IMR-90 (cell line): ENCODE measurements around the gene TCP11. TPM values are rescaled to one million over a fixed set of nuclear protein-coding genes. Genes with fewer than 3 reads are reported as not detected.

Source experiments
- ATAC-seq: fragments of 200-7000 bp; cut with Tn5 transposase; 2 replicates; pipeline ENCODE4 v1.9.1; 2020; ENCODE audit warnings: low read depth, mild to moderate bottlenecking, moderate library complexity
- BruUV-seq: library from RNA; stranded (reverse); fragments of 400-500 nt; replicated peaks from 2 replicates; lab custom pipeline; 2021; lab: Mats Ljungman, UMichigan
- CTCF ChIA-PET: fragments of 300-600 bp; formaldehyde crosslinking; extraction: SDS; loops from one replicate; lab custom pipeline; 2021; ENCODE audit warnings: antibody characterized with exemption; lab: Yijun Ruan, JAX
- POLR2A ChIA-PET: fragments of 300-600 bp; sonication (Branson Sonifier 250); formaldehyde crosslinking; loops from one replicate; lab custom pipeline; 2022; ENCODE audit warnings: antibody characterized with exemption; ENCODE audit not compliant: unreplicated experiment; lab: Charles Lee
- DNase-seq: peaks from one replicate; pipeline ENCODE4 v3.0.0; 2013
- H2AFZ ChIP-seq: replicated peaks from 2 replicates; pipeline ENCODE3; 2013; ENCODE audit warnings: low read length, mild to moderate bottlenecking; ENCODE audit not compliant: poor library complexity
- H2AK5ac ChIP-seq: 2 replicates; pipeline ENCODE4 v1.6.1; 2013; ENCODE audit warnings: low read depth, low read length, inconsistent platforms
- H2AK9ac ChIP-seq: replicated peaks from 2 replicates; pipeline ENCODE3; 2013; ENCODE audit warnings: mild to moderate bottlenecking, low read depth, low read length, moderate library complexity; ENCODE audit not compliant: poor library complexity
- H2BK120ac ChIP-seq: 2 replicates; pipeline ENCODE4 v1.6.1; 2013; ENCODE audit warnings: low read depth, low read length, inconsistent platforms
- H2BK15ac ChIP-seq: 3 replicates; pipeline ENCODE4 v1.6.1; 2013; ENCODE audit warnings: low read depth, low read length, inconsistent platforms
- H2BK20ac ChIP-seq: 2 replicates; pipeline ENCODE4 v1.6.1; 2013; ENCODE audit warnings: low read depth, mild to moderate bottlenecking, inconsistent platforms, low read length, moderate library complexity
- H2BK5ac ChIP-seq: 2 replicates; pipeline ENCODE4 v1.6.1; 2013; ENCODE audit warnings: mild to moderate bottlenecking, low read depth, low read length, inconsistent platforms; ENCODE audit not compliant: poor library complexity, severe bottlenecking
- H3K14ac ChIP-seq: replicated peaks from 2 replicates; pipeline ENCODE4 v1.6.1; 2013; ENCODE audit warnings: low read depth, low read length, inconsistent platforms
- H3K18ac ChIP-seq: 2 replicates; pipeline ENCODE4 v1.6.1; 2013; ENCODE audit warnings: low read depth, low read length, control low read depth
- H3K23ac ChIP-seq: 2 replicates; pipeline ENCODE4 v1.6.1; 2013; ENCODE audit warnings: low read depth, low read length, inconsistent platforms
- H3K27ac ChIP-seq: 2 replicates; pipeline ENCODE4 v1.5.1; 2013; ENCODE audit warnings: mild to moderate bottlenecking, control low read depth, low read length; ENCODE audit not compliant: insufficient read depth
- H3K27me3 ChIP-seq: 2 replicates; pipeline ENCODE4 v1.6.1; 2013; ENCODE audit warnings: low read length; ENCODE audit not compliant: control insufficient read depth, insufficient read depth
- H3K36me3 ChIP-seq: 2 replicates; pipeline ENCODE4 v1.6.1; 2013; ENCODE audit warnings: low read length, mixed read lengths; ENCODE audit not compliant: control insufficient read depth, insufficient read depth
- H3K4ac ChIP-seq: 2 replicates; pipeline ENCODE4 v1.6.1; 2013; ENCODE audit warnings: low read depth, low read length, inconsistent platforms
- H3K4me1 ChIP-seq: 2 replicates; pipeline ENCODE4 v1.6.1; 2013; ENCODE audit warnings: low read length, mixed read lengths; ENCODE audit not compliant: control insufficient read depth, insufficient read depth
- H3K4me2 ChIP-seq: 2 replicates; pipeline ENCODE4 v1.6.1; 2013; ENCODE audit warnings: low read depth, mild to moderate bottlenecking, control low read depth, low read length, moderate library complexity
- H3K4me3 ChIP-seq: 2 replicates; pipeline ENCODE4 v1.5.1; 2013; ENCODE audit warnings: low read depth, mild to moderate bottlenecking, control low read depth, low read length, moderate library complexity; ENCODE audit not compliant: insufficient read depth
- H3K56ac ChIP-seq: 2 replicates; pipeline ENCODE4 v1.6.1; 2013; ENCODE audit warnings: low read length, inconsistent platforms; ENCODE audit not compliant: insufficient read depth; ENCODE audit errors: extremely low read depth
- H3K79me1 ChIP-seq, 2 experiments: 2 replicates each; pipeline ENCODE4 v1.6.1; 2013; ENCODE audit warnings: low read length in 2 of 2, inconsistent platforms in 1 of 2, low read depth in 1 of 2
- H3K9ac ChIP-seq: 2 replicates; pipeline ENCODE4 v1.6.1; 2013; ENCODE audit warnings: low read depth, low read length, control low read depth
- H3K9me1 ChIP-seq: 2 replicates; pipeline ENCODE4 v1.6.1; 2013; ENCODE audit warnings: low read length, inconsistent platforms; ENCODE audit not compliant: insufficient read depth
- H3K9me3 ChIP-seq: 2 replicates; pipeline ENCODE4 v1.6.1; 2013; ENCODE audit warnings: low read length; ENCODE audit not compliant: control insufficient read depth, insufficient read depth
- H4K20me1 ChIP-seq: 2 replicates; pipeline ENCODE4 v1.6.1; 2013; ENCODE audit warnings: low read length, inconsistent platforms; ENCODE audit not compliant: insufficient read depth
- H4K5ac ChIP-seq: 2 replicates; pipeline ENCODE4 v1.6.1; 2013; ENCODE audit warnings: mild to moderate bottlenecking, low read depth, low read length, control low read depth
- H4K8ac ChIP-seq, 2 experiments: 2 replicates each; pipeline ENCODE4 v1.6.1; 2013; ENCODE audit warnings: low read depth in 2 of 2, low read length in 2 of 2, control low read depth in 1 of 2, inconsistent platforms in 1 of 2
- H4K91ac ChIP-seq: 2 replicates; pipeline ENCODE4 v1.6.1; 2013; ENCODE audit warnings: low read depth, low read length, inconsistent platforms; ENCODE audit not compliant: insufficient read depth
- BHLHE40 ChIP-seq: fragments of 150-350 bp; IDR thresholded peaks from 2 replicates; pipeline ENCODE4 v1.6.1; 2016; ENCODE audit warnings: mild to moderate bottlenecking, low read depth, low read length
- CEBPB ChIP-seq: IDR thresholded peaks from 2 replicates; pipeline ENCODE4 v1.6.1; 2012; ENCODE audit warnings: low read depth, low read length, improper control_type of control experiment
- FOS ChIP-seq: fragments of 150-350 bp; IDR thresholded peaks from 2 replicates; pipeline ENCODE4 v1.6.1; 2016; ENCODE audit warnings: low read depth, low read length
- MAFK ChIP-seq: IDR thresholded peaks from 2 replicates; pipeline ENCODE4 v1.6.1; 2012; ENCODE audit warnings: low read depth, low read length, improper control_type of control experiment
- MAZ ChIP-seq: IDR thresholded peaks from 2 replicates; pipeline ENCODE4 v1.6.1; 2012; ENCODE audit warnings: low read depth, mild to moderate bottlenecking, low read length, improper control_type of control experiment, moderate library complexity, borderline replicate concordance
- MXI1 ChIP-seq: IDR thresholded peaks from 2 replicates; pipeline ENCODE4 v1.6.1; 2012; ENCODE audit warnings: low read depth, mild to moderate bottlenecking, low read length, moderate library complexity, borderline replicate concordance
- NFE2L2 ChIP-seq: fragments of 150-350 bp; IDR thresholded peaks from 2 replicates; pipeline ENCODE4 v1.6.1; 2016; ENCODE audit warnings: low read depth, mild to moderate bottlenecking, low read length
- POLR2A ChIP-seq: IDR thresholded peaks from 2 replicates; pipeline ENCODE4 v1.6.1; 2012; ENCODE audit warnings: mild to moderate bottlenecking, low read depth, low read length
- RAD21 ChIP-seq: IDR thresholded peaks from 2 replicates; pipeline ENCODE4 v1.6.1; 2012; ENCODE audit warnings: low read length, improper control_type of control experiment
- RCOR1 ChIP-seq: IDR thresholded peaks from 2 replicates; pipeline ENCODE4 v1.6.1; 2012; ENCODE audit warnings: mild to moderate bottlenecking, low read length, improper control_type of control experiment; ENCODE audit not compliant: insufficient replicate concordance
- RFX5 ChIP-seq: IDR thresholded peaks from 2 replicates; pipeline ENCODE4 v1.8.0; 2012; ENCODE audit warnings: low read depth, mild to moderate bottlenecking, low read length, moderate library complexity
- SMC3 ChIP-seq: fragments of 150-350 bp; IDR thresholded peaks from 2 replicates; pipeline ENCODE4 v1.6.1; 2016; ENCODE audit warnings: low read depth, mild to moderate bottlenecking, antibody characterized with exemption, low read length, moderate library complexity
- WGBS, 2 experiments: methylation state at CpG; one replicate each; pipeline versions ENCODE4 v1.1.5 to v1.1.7; 2013; ENCODE audit warnings: missing lambda C conversion rate in 2 of 2; ENCODE audit not compliant: insufficient read length in 1 of 2; ENCODE audit errors: extremely low coverage in 2 of 2; 5-methylcytosine and 5-hydroxymethylcytosine counted together
- dilution Hi-C: fragments of 300-500 bp; cut with HindIII; formaldehyde crosslinking; loops from one replicate; pipeline ENCODE4 v1.14.3; 2018; ENCODE audit warnings: low sequenced_read_pairs; ENCODE audit not compliant: unreplicated experiment
- in situ Hi-C: fragments of 300-500 bp; cut with MboI; formaldehyde crosslinking; loops from 3 replicates; pipeline ENCODE4 v1.14.3; 2019; ENCODE audit warnings: low sequenced_read_pairs, inconsistent platforms, mixed read lengths
- intact Hi-C: fragments of 100-400 bp; cut with micrococcal nuclease; formaldehyde crosslinking; loops from 2 replicates; pipeline ENCODE4 v1.10.0; 2022
- polyA plus RNA-seq, 3 experiments: library from polyadenylated mRNA; depleted of rRNA; stranded (reverse); fragments of >200 nt; gene quantifications; 2 replicates each; pipeline ENCODE4 v1.2.3, GENCODE V29; 2012; ENCODE audit warnings: low replicate concordance in 1 of 3
- total RNA-seq: library from RNA; depleted of rRNA; stranded (reverse); fragments of >200 nt; gene quantifications from 2 replicates; pipeline ENCODE4 v1.2.3, GENCODE V29; 2012
- TF ChIP-seq, protein P1 (sequence below): fragments of 150-350 bp; IDR thresholded peaks from 2 replicates; pipeline ENCODE4 v1.6.1; 2017; ENCODE audit warnings: mild to moderate bottlenecking, antibody characterized with exemption, low read length, low read depth
- TF ChIP-seq, protein P2 (sequence below): fragments of 150-350 bp; IDR thresholded peaks from 2 replicates; pipeline ENCODE4 v1.6.1; 2016; ENCODE audit warnings: low read depth, mild to moderate bottlenecking, low read length, moderate library complexity, borderline replicate concordance
- TF ChIP-seq, protein P3 (sequence below): conservative IDR thresholded peaks from 2 replicates; pipeline ENCODE4 v1.5.1; 2012; ENCODE audit warnings: mild to moderate bottlenecking, low read depth, low read length, improper control_type of control experiment

Gene TCP11
- total and polyA plus RNA-seq, 2 of the 4 experiments (the other 2 are of a cell fraction), result 0.34 to 0.36 TPM

DNA sequence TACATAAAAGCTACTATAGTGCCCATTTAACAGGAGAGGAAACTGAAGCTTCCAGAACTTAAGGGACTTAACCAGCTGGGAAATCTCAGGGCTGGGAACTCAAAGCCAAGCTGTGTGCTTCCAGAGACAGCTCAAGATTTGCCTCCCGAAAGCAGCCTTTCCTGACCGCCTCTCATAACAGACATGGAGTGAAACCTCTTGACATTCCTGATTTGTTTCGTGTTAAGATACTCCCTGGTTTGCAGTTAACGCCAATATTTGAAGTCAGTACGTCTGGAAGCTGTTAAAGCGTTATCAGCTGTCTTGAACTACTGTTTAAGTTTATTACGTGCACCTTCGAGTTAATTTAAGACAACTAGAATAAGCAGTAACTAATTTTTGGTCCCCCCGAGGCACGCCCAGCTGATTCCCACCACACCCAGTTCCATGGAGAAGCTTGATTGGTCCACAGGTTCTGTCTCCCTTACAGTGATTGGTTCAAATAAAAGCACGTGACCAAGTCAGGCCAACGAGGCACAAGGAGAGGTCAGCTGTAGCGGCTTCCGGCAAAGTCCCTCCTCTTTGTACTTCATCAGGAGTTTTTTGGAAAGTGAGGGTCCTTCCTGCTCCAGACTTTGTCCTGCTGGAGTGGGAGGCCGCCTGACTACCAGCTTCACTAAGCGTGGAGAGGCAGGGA is 8.9 kb upstream of the TCP11 start:
- H3K9me3 ChIP-seq, result no peaks in the 10 kb centered on the region
- no peak overlapping the region for H2AFZ ChIP-seq
- no peak overlapping the region for H4K5ac ChIP-seq
- H4K20me1 ChIP-seq, result no peaks in the 10 kb centered on the region
- H4K8ac ChIP-seq, result peak overlapping the region in 1 of 2 experiments; percentile 36; a peak in 2 of 4 replicates
- H2AK5ac ChIP-seq, result peak overlapping the region; percentile 20
- dilution Hi-C loops (no loop called here), in situ Hi-C loops (loop anchor here (5.0 to 25.0 kb wide), 3 partner anchors 52 to 988 kb away; no protein-coding TSS in a partner anchor), intact Hi-C loops (loop anchor here (10.0 kb wide), 1 partner anchor 305 kb away; the partner anchor contains the start of gene FANCE)
- peak overlapping the region; percentile 29 for H4K91ac ChIP-seq
- ChIA-PET CTCF (interaction anchor here (1.2 to 1.3 kb wide), 2 partner anchors 10 to 91 kb away, joined by 4 read pairs; no protein-coding TSS in a partner anchor), POLR2A (no interaction called here)
- ATAC-seq (no peak), DNase-seq (no peak)
- 93% methylated on average over 15 of the region's 16 CpGs; no CpG with 5 or more reads in 1 of the 2 experiments for WGBS, 2 experiments
- no peaks in the 10 kb centered on the region for H3K36me3 ChIP-seq
- peaks cover 20% of the 10 kb centered on the region for H3K4me1 ChIP-seq
- peak overlapping the region; percentile 56 for H2BK120ac ChIP-seq
- H3K4me2 ChIP-seq, result no peak overlapping the region
- no peaks in the 10 kb centered on the region for H3K27me3 ChIP-seq
- BruUV-seq, result no TSS peak
- H2BK15ac ChIP-seq, result peak overlapping the region; percentile 90; the same call in 2 of the 3 replicates
- H3K23ac ChIP-seq, result no peak overlapping the region
- peak overlapping the region; percentile 73 for H2BK20ac ChIP-seq
- H3K27ac ChIP-seq, result no peak overlapping the region
- H3K18ac ChIP-seq, result peak overlapping the region; percentile 21; the same call in 1 of the 2 replicates
- H3K9ac ChIP-seq, result no peak overlapping the region
- H3K79me1 ChIP-seq, result no peaks in the 10 kb centered on the region
- no peak overlapping the region for H3K56ac ChIP-seq
- peaks cover 7% of the 10 kb centered on the region; the same call in 1 of the 2 replicates for H3K9me1 ChIP-seq
- no peak overlapping the region for H2BK5ac ChIP-seq
- H3K4ac ChIP-seq, result peak overlapping the region; percentile 68
- no peak overlapping the region for H3K14ac ChIP-seq
- H2AK9ac ChIP-seq, result no peak overlapping the region
- no peak overlapping the region for H3K4me3 ChIP-seq
- TF ChIP-seq, protein P1, sequence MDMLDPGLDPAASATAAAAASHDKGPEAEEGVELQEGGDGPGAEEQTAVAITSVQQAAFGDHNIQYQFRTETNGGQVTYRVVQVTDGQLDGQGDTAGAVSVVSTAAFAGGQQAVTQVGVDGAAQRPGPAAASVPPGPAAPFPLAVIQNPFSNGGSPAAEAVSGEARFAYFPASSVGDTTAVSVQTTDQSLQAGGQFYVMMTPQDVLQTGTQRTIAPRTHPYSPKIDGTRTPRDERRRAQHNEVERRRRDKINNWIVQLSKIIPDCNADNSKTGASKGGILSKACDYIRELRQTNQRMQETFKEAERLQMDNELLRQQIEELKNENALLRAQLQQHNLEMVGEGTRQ, result no peak
- TF ChIP-seq RCOR1 (no peak), NFE2L2 (no peak), MAFK (no peak), CEBPB (no peak), RFX5 (no peak), FOS (no peak), MAZ (no peak), POLR2A (no peak), MXI1 (no peak), BHLHE40 (no peak), SMC3 (no peak), RAD21 (no peak)
- TF ChIP-seq, protein P2, sequence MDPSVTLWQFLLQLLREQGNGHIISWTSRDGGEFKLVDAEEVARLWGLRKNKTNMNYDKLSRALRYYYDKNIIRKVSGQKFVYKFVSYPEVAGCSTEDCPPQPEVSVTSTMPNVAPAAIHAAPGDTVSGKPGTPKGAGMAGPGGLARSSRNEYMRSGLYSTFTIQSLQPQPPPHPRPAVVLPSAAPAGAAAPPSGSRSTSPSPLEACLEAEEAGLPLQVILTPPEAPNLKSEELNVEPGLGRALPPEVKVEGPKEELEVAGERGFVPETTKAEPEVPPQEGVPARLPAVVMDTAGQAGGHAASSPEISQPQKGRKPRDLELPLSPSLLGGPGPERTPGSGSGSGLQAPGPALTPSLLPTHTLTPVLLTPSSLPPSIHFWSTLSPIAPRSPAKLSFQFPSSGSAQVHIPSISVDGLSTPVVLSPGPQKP, result no peak
- TF ChIP-seq, protein P3, sequence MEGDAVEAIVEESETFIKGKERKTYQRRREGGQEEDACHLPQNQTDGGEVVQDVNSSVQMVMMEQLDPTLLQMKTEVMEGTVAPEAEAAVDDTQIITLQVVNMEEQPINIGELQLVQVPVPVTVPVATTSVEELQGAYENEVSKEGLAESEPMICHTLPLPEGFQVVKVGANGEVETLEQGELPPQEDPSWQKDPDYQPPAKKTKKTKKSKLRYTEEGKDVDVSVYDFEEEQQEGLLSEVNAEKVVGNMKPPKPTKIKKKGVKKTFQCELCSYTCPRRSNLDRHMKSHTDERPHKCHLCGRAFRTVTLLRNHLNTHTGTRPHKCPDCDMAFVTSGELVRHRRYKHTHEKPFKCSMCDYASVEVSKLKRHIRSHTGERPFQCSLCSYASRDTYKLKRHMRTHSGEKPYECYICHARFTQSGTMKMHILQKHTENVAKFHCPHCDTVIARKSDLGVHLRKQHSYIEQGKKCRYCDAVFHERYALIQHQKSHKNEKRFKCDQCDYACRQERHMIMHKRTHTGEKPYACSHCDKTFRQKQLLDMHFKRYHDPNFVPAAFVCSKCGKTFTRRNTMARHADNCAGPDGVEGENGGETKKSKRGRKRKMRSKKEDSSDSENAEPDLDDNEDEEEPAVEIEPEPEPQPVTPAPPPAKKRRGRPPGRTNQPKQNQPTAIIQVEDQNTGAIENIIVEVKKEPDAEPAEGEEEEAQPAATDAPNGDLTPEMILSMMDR, result no peak
